ENCODE results near the gene DTNA.
A peak's percentile ranks its signal among the peaks of the same experiment; 100 is the strongest.
"Not testable (repeated sequence)": the region's sequence is repeated elsewhere in the genome, so short reads cannot be mapped to it uniquely, and the experiment has no call there.

DTNA gene

DNA sequence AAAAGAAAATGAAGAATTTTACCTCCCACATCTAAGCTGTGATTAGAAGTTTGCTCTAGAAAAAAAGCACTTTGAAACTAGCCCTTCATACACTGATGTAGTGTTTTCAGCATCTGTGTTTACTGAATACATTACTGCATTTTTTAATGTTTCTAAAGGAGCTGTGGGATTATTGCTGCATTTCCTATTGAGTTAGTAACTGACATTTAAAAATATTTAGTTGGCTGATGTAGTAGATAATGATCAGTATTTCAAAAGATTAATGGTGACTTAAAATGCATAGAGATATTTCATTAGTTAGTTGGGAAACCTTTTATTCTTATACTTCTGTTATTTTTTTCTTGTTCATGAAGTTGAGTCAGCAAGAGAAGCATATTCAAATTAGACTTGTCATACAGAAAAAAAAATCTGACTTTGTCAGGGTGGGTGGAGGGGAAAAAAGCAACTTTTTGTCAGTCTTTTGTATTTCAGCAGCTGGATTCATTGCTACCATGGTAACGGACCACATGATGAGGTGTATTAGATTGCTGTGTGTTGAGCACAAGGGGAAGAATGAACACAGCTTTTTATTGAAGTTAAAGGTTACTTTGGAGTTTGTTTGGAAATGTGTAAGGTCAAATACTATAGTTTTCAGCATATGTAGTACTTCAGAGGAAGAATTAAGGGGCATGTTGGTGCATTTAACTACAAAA lies at the start of gene DTNA:
TSS of gene DTNA (plus strand) at position 549 of the 692 bp plus-strand sequence. CDS start 45,679 bp downstream, outside the sequence.
- H3K9me3 ChIP-seq (ENCODE audit: control insufficient read depth, low read depth, low read length): no peaks in the 10 kb centered on the region
- peak within 1 kb of the TSS; percentile 56 for H3K27ac ChIP-seq (ENCODE audit: low read length)
- H3K9ac ChIP-seq (ENCODE audit: low read length): peak within 1 kb of the TSS; percentile 3
- peaks cover 41% of the 10 kb centered on the region for H3K4me1 ChIP-seq (ENCODE audit: control insufficient read depth, low read depth, low read length)
- H3K4me3 ChIP-seq (ENCODE audit: low read length): no peak within 1 kb of the TSS
- H3K36me3 ChIP-seq (ENCODE audit: control insufficient read depth, low read depth, low read length): no peaks in the 10 kb centered on the region
- no peaks in the 10 kb centered on the region for H3K27me3 ChIP-seq (ENCODE audit: control insufficient read depth, insufficient read depth, low read length)

DNA sequence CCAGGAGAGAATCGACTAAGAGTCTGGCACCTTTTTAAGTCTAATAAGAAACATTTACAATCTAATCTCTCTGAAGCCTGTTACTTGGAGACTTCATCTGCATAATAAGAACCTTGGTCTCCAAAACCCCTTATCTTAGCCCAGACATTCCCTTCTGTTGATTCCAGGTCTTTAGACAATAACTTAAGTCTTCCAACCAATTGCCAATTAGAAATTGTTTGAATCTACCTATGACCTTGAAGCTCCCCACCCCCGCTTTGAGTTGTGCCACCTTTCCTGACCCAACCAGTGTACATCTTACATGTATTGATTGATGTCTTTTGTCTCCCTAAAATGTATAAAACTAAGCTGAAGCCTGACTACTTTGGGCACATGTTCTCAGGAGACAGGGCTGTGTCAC lies 49.5 kb upstream of the DTNA start:
- H3K27ac ChIP-seq (ENCODE audit: low read length): peak overlapping the region; percentile 99
- H3K9ac ChIP-seq (ENCODE audit: low read length): peak overlapping the region; percentile 86
- H3K36me3 ChIP-seq (ENCODE audit: control insufficient read depth, low read depth, low read length): no peaks in the 10 kb centered on the region
- H3K27me3 ChIP-seq (ENCODE audit: control insufficient read depth, insufficient read depth, low read length): no peaks in the 10 kb centered on the region
- peaks cover 68% of the 10 kb centered on the region for H3K4me1 ChIP-seq (ENCODE audit: control insufficient read depth, low read depth, low read length)
- H3K4me3 ChIP-seq (ENCODE audit: low read length): peak overlapping the region; percentile 68
- no peaks in the 10 kb centered on the region for H3K9me3 ChIP-seq (ENCODE audit: control insufficient read depth, low read depth, low read length)

DNA sequence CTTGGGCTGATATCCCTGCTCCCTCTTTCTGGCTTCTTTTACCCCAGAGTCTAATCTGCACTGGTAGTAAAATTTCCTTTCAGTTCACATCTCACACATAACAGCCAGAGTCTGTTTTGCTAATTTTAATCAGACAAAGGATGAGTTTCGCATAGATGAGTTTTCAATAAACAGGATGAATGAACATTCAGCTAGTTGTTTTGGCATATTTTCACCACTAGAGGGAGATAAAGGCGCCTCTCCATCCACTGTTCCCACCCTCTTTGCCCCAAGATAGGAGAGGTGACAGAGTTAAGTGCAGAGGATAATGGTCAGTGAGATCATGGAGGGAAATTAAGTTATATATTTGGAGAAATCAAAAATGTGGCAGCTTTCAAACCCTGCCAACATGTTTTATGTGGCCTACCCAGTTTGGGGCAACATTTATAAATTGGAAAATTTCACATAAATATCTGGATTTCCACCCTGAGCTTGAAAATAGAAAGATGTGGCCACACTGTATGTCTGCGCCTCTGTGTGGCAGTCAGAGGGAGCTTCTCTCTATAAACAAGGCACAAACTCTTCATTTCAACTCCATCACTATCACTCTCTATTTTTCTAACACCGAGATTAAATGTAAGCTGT lies 48.5 kb upstream of the DTNA start:
- Histone ChIP-seq H3K27ac (ENCODE audit: low read length) (peak overlapping the region; percentile 99), H3K9me3 (ENCODE audit: control insufficient read depth, low read depth, low read length) (no peaks in the 10 kb centered on the region), H3K9ac (ENCODE audit: low read length) (peak overlapping the region; percentile 86), H3K4me3 (ENCODE audit: low read length) (peak overlapping the region; percentile 68), H3K36me3 (ENCODE audit: control insufficient read depth, low read depth, low read length) (no peaks in the 10 kb centered on the region), H3K27me3 (ENCODE audit: control insufficient read depth, insufficient read depth, low read length) (no peaks in the 10 kb centered on the region), H3K4me1 (ENCODE audit: control insufficient read depth, low read depth, low read length) (peaks cover 58% of the 10 kb centered on the region)

DNA sequence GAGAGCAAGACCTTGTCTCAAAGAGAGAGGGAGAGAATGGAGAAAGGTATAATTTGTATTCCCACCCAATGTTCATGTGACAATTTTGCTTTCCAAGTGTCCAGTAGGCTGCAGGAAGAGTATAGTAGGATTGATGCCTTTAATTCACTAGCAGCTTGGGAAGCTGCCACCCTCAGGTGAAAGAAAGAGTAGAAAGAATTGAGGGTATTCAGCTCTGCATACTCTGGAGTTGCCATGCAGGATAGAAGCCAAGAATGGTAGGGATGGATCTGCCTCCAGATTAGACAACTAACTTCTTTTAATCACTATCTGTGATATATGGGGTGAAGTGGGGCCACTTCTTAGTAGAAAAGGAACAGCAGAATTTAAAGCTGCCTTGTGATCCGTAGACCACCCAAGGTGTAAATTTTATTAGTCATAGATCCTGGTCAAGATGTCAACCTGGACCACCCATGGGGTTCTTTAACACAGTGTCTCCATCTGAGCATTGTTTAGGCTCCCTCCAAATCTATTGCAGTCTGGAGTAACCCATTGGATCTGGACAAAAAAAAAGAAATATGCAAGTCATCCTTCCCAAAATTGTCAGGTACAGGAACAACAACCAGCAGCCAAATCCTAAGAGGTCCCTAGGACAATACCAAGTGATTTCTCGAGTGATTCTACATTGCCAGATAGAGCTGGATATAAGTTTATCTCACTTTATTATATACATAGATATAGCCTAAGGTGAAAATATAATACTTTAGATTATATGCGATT lies 33.1 kb upstream of the DTNA start:
- Histone ChIP-seq H3K27me3 (ENCODE audit: control insufficient read depth, insufficient read depth, low read length) (no peaks in the 10 kb centered on the region), H3K9ac (ENCODE audit: low read length) (no peak overlapping the region), H3K4me1 (ENCODE audit: control insufficient read depth, low read depth, low read length) (no peaks in the 10 kb centered on the region), H3K4me3 (ENCODE audit: low read length) (no peak overlapping the region), H3K36me3 (ENCODE audit: control insufficient read depth, low read depth, low read length) (no peaks in the 10 kb centered on the region), H3K27ac (ENCODE audit: low read length) (no peak overlapping the region), H3K9me3 (ENCODE audit: control insufficient read depth, low read depth, low read length) (no peaks in the 10 kb centered on the region)

DNA sequence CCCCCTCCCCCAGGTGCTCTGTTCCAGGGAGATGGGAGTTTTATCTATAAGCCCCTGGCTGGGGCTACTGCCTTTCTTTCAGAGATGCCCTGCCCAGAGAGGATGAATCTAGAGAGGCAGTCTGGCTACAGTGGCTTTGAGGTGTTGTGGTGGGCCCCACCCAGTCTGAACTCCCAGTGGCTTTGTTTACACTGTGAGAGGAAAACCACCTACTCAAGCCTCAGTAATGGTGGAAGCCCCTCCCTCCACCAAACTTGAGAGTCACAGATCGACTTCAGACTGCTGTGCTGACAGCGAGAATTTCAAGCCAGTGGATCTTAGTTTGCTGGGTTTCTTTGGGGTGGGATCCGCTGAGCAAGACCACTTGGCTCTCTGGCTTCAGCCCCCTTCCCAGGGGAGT lies 20.3 kb upstream of the DTNA start:
- not testable (repeated sequence) for H3K4me3 ChIP-seq (ENCODE audit: low read length); H3K27ac ChIP-seq (ENCODE audit: low read length); H3K9me3 ChIP-seq (ENCODE audit: control insufficient read depth, low read depth, low read length); H3K4me1 ChIP-seq (ENCODE audit: control insufficient read depth, low read depth, low read length); H3K36me3 ChIP-seq (ENCODE audit: control insufficient read depth, low read depth, low read length); H3K9ac ChIP-seq (ENCODE audit: low read length); H3K27me3 ChIP-seq (ENCODE audit: control insufficient read depth, insufficient read depth, low read length)

DNA sequence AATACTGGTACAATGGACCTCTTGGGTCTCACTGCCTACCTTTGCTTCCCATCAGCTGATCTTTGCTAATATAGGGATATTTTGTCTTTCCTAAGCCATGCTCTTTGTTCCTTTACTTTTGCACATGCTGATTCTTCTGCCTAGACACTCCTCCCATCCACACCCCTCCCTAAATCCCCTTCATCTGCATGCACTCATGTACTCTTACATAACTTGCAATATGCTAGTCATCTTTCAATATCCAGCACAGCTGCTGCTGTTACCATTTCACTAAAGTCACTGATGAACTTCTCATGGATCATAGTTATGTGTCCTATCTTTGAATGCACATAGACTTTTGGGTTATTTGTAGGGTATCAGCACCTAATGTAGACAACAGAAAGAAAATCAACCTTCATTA lies 18.5 kb upstream of the DTNA start:
- Histone ChIP-seq H3K27ac (ENCODE audit: low read length) (no peak overlapping the region), H3K36me3 (ENCODE audit: control insufficient read depth, low read depth, low read length) (no peaks in the 10 kb centered on the region), H3K4me1 (ENCODE audit: control insufficient read depth, low read depth, low read length) (peaks cover under 1% of the 10 kb centered on the region), H3K9ac (ENCODE audit: low read length) (no peak overlapping the region), H3K9me3 (ENCODE audit: control insufficient read depth, low read depth, low read length) (no peaks in the 10 kb centered on the region), H3K4me3 (ENCODE audit: low read length) (no peak overlapping the region), H3K27me3 (ENCODE audit: control insufficient read depth, insufficient read depth, low read length) (no peaks in the 10 kb centered on the region)

DNA sequence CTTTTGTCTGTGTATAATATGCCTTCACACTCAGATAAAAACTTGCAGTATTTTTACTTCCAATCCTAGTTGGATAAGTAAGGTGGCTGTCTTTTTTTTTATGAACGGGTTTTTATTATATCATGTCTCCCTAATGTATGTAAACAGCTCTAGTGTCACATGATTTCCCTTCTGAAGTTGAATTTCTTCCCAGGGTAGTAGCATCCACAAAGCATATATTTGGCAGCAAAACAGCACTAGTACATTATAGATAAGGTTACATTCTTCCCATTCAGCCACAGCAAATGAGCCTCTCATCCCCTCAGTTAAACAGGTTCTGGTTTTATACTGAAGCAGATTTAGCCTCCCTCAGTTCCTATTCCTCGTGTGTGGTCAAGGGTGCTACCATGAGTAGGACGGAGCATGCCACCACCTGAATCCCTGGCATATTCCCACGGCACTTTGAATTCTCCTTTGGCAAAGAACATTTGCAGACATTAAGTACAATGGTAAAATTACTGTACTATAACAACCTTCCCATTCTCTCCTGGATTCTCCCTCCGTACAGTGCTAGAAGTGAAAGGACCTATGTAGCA lies 15.4 kb upstream of the DTNA start:
- Histone ChIP-seq H3K9me3 (ENCODE audit: control insufficient read depth, low read depth, low read length) (no peaks in the 10 kb centered on the region), H3K36me3 (ENCODE audit: control insufficient read depth, low read depth, low read length) (no peaks in the 10 kb centered on the region), H3K4me3 (ENCODE audit: low read length) (no peak overlapping the region), H3K27me3 (ENCODE audit: control insufficient read depth, insufficient read depth, low read length) (no peaks in the 10 kb centered on the region), H3K9ac (ENCODE audit: low read length) (no peak overlapping the region), H3K27ac (ENCODE audit: low read length) (no peak overlapping the region), H3K4me1 (ENCODE audit: control insufficient read depth, low read depth, low read length) (peaks cover 11% of the 10 kb centered on the region)

DNA sequence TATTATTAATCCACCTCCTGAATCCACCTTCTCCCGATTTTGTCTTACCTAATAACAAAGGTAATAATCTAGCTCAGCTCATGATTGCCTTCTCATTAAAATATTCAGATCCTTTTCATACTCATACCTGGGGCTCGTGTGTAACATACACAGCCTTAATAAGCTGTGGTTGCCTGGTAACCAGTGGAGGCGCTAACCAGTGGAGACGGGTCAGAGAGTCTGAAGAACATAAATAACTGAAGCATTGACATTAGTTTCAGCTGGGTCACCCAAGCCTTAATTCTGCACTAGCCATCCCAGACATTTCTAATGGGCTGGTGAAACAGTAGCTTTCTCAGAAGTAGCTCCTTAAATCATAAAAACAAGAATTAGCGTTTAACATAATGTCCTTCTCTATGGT lies 14.8 kb upstream of the DTNA start:
- H3K36me3 ChIP-seq (ENCODE audit: control insufficient read depth, low read depth, low read length): no peaks in the 10 kb centered on the region
- H3K27ac ChIP-seq (ENCODE audit: low read length): no peak overlapping the region
- no peaks in the 10 kb centered on the region for H3K27me3 ChIP-seq (ENCODE audit: control insufficient read depth, insufficient read depth, low read length)
- H3K9ac ChIP-seq (ENCODE audit: low read length): no peak overlapping the region
- no peaks in the 10 kb centered on the region for H3K9me3 ChIP-seq (ENCODE audit: control insufficient read depth, low read depth, low read length)
- no peak overlapping the region for H3K4me3 ChIP-seq (ENCODE audit: low read length)
- H3K4me1 ChIP-seq (ENCODE audit: control insufficient read depth, low read depth, low read length): peaks cover 11% of the 10 kb centered on the region

DNA sequence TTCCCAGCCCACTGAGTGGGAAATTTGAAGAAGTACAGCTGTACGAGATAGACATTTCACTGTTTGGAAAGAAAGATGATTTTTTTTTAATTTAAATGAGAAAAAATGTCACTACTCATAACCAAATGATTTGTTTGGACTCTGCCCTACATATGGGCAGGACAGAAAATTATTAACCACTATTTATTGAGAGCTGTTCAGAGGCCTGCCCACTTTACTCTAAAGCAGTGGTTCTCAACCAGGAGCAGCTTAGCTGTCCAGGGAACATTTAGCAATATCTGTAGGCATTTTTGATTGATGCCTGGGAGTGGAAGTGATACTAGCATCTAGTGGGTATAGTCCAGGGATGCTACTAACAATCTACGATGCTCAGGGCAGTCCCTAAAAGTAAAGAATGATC lies 13.4 kb upstream of the DTNA start:
- no peaks in the 10 kb centered on the region for H3K9me3 ChIP-seq (ENCODE audit: control insufficient read depth, low read depth, low read length)
- no peaks in the 10 kb centered on the region for H3K27me3 ChIP-seq (ENCODE audit: control insufficient read depth, insufficient read depth, low read length)
- no peak overlapping the region for H3K27ac ChIP-seq (ENCODE audit: low read length)
- no peak overlapping the region for H3K4me3 ChIP-seq (ENCODE audit: low read length)
- no peaks in the 10 kb centered on the region for H3K36me3 ChIP-seq (ENCODE audit: control insufficient read depth, low read depth, low read length)
- H3K4me1 ChIP-seq (ENCODE audit: control insufficient read depth, low read depth, low read length): peaks cover 11% of the 10 kb centered on the region
- H3K9ac ChIP-seq (ENCODE audit: low read length): no peak overlapping the region

DNA sequence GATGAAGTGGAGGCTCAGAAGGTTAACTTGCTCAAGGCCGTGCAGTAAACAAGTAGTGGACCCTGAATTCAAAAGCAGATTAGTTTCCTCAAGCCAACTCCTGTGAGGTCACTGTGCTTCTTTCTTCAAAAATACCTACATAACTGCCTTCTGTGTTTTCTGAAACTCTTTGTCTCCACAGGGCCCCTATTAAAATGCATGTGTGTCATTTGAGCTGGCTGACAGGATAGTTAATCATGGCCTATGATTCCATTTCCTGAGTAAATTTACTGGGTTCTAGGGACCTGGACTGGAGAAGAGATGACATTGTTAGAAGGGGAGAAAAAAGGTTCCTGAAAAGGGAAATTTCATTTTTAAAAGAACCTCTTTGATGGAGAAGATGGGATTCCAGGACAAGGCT lies 12.9 kb upstream of the DTNA start:
- no peak overlapping the region for H3K27ac ChIP-seq (ENCODE audit: low read length)

DNA sequence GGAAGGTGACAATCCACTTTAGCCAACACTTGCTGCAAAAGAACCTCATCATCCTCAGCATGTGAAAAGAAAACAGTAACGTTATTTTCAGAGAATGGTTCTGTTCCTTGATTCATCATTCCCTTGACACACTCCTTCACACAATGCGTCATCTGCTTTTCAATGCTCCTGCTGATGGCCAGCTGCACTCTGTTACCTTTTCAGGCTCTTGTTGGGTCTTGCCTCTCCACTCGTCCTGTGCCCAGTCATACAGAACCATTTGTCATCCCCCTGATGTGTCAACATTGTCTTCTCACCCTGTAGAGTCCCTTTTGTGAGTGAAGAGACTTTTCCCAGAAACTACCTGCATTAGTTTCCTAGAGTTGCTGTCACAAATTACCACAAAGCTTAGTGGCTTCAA lies 12.2 kb upstream of the DTNA start:
- Histone ChIP-seq H3K4me1 (ENCODE audit: control insufficient read depth, low read depth, low read length) (peaks cover 11% of the 10 kb centered on the region), H3K36me3 (ENCODE audit: control insufficient read depth, low read depth, low read length) (no peaks in the 10 kb centered on the region), H3K4me3 (ENCODE audit: low read length) (no peak overlapping the region), H3K27me3 (ENCODE audit: control insufficient read depth, insufficient read depth, low read length) (no peaks in the 10 kb centered on the region), H3K9ac (ENCODE audit: low read length) (no peak overlapping the region), H3K9me3 (ENCODE audit: control insufficient read depth, low read depth, low read length) (no peaks in the 10 kb centered on the region), H3K27ac (ENCODE audit: low read length) (no peak overlapping the region)

More for the DNA sequence above, 12.9 kb upstream of the DTNA start:
- Histone ChIP-seq H3K9me3 (ENCODE audit: control insufficient read depth, low read depth, low read length) (no peaks in the 10 kb centered on the region), H3K4me3 (ENCODE audit: low read length) (peak overlapping the region; percentile 2), H3K36me3 (ENCODE audit: control insufficient read depth, low read depth, low read length) (no peaks in the 10 kb centered on the region), H3K9ac (ENCODE audit: low read length) (no peak overlapping the region), H3K4me1 (ENCODE audit: control insufficient read depth, low read depth, low read length) (peaks cover 11% of the 10 kb centered on the region), H3K27me3 (ENCODE audit: control insufficient read depth, insufficient read depth, low read length) (no peaks in the 10 kb centered on the region)

All from iPS-18a (cell line).